K562 (cell line): Measurements from ENCODE around the gene SNTG2. TPM values are rescaled to one million over a fixed set of nuclear protein-coding genes. Genes with fewer than 3 reads are reported as not detected.

Experiments used
- ATAC-seq: fragments of 200-7000 bp; cut with Tn5 transposase; 3 replicates; pipeline ENCODE4 v1.9.1; 2020; ENCODE audit warnings: moderate library complexity
- BruUV-seq: library from RNA; stranded (reverse); fragments of 400-500 nt; replicated peaks from 2 replicates; lab custom pipeline; 2021; lab: Mats Ljungman, UMichigan
- CTCF ChIA-PET: fragments of 300-600 bp; formaldehyde crosslinking; extraction: SDS; loops from one replicate; lab custom pipeline; 2021; ENCODE audit warnings: low intra/inter-chr PET ratio; lab: Yijun Ruan, JAX
- POLR2A ChIA-PET: fragments of 300-600, 350-650 bp; sonication (Branson Sonifier 250); formaldehyde crosslinking; extraction: SDS; loops from one replicate; lab custom pipeline; 2021; ENCODE audit warnings: antibody characterized with exemption, inconsistent platforms; lab: Yijun Ruan, JAX
- DNase-seq, 4 experiments: peaks; one replicate each; pipeline versions ENCODE4 v3.0.0 to v3.0.0-alpha.2; 2011 to 2018; ENCODE audit warnings: low spot score in 3 of 4, mixed read lengths in 3 of 4; ENCODE audit errors: extremely low read depth in 1 of 4
- FAIRE-seq: peaks from 2 replicates; lab custom pipeline; 2011; peaks lifted over from hg19 to GRCh38; lab: Jason Lieb, UNC
- H2AFZ ChIP-seq: 2 replicates; pipeline ENCODE4 v1.6.0; 2011; ENCODE audit warnings: low read depth, low read length, control low read depth, inconsistent platforms
- H3K27ac ChIP-seq: fragments of 200-600 bp; 3 replicates; pipeline ENCODE4 v1.8.0; 2011; ENCODE audit warnings: low read depth, mild to moderate bottlenecking, control low read depth, inconsistent platforms, low read length, moderate library complexity, mixed read lengths; ENCODE audit errors: extremely low read depth
- H3K27me3 ChIP-seq, 2 experiments: fragments of 300-600 bp in 1 of 2; 2 replicates in 1 of 2; 3 replicates in 1 of 2; pipeline versions ENCODE4 v1.6.0 to v1.8.0; 2011; ENCODE audit warnings: inconsistent platforms in 2 of 2, low read length in 2 of 2, mild to moderate bottlenecking in 1 of 2, mixed read lengths in 1 of 2, moderate library complexity in 1 of 2; ENCODE audit not compliant: control insufficient read depth in 2 of 2, insufficient read depth in 2 of 2
- H3K36me3 ChIP-seq: fragments of 300-600 bp; 3 replicates; pipeline ENCODE4 v1.8.0; 2011; ENCODE audit warnings: mild to moderate bottlenecking, low read length, inconsistent platforms; ENCODE audit not compliant: control insufficient read depth, insufficient read depth
- H3K4me1 ChIP-seq, 2 experiments: fragments of 200-600 bp in 1 of 2; replicated peaks in 1 of 2; 2 replicates in 1 of 2; 3 replicates in 1 of 2; pipeline versions ENCODE4 v1.5.1 to v1.8.0; 2011; ENCODE audit warnings: inconsistent platforms in 2 of 2, low read length in 2 of 2, mild to moderate bottlenecking in 1 of 2, mixed read lengths in 1 of 2, moderate library complexity in 1 of 2; ENCODE audit not compliant: control insufficient read depth in 2 of 2, insufficient read depth in 2 of 2
- H3K4me2 ChIP-seq: 2 replicates; pipeline ENCODE4 v1.6.1; 2011; ENCODE audit warnings: low read length, control low read depth, inconsistent platforms, mixed read lengths; ENCODE audit not compliant: insufficient read depth
- H3K4me3 ChIP-seq: fragments of 200-600 bp; sonication (generic), shearing (Covaris generic); 2 replicates; pipeline ENCODE4 v1.5.1; 2016; ENCODE audit warnings: control low read depth, inconsistent platforms
- H3K79me2 ChIP-seq: fragments of 200-600 bp; 3 replicates; pipeline ENCODE4 v1.8.0; 2011; ENCODE audit warnings: low read length, inconsistent platforms; ENCODE audit not compliant: control insufficient read depth, insufficient read depth
- H3K9ac ChIP-seq, 2 experiments: 2 replicates each; pipeline versions ENCODE4 v1.6.0 to v1.6.1; 2011; ENCODE audit warnings: low read depth in 2 of 2, low read length in 2 of 2, control low read depth in 1 of 2, inconsistent platforms in 1 of 2, mild to moderate bottlenecking in 1 of 2, mixed read lengths in 1 of 2; ENCODE audit not compliant: insufficient read depth in 1 of 2
- H3K9me1 ChIP-seq: one replicate; pipeline ENCODE4 v1.6.0; 2011; ENCODE audit warnings: inconsistent platforms, mild to moderate bottlenecking, low read length, moderate library complexity; ENCODE audit not compliant: control insufficient read depth, insufficient read depth
- H3K9me3 ChIP-seq: replicated peaks from 2 replicates; pipeline ENCODE4 v1.5.1; 2011; ENCODE audit warnings: low read depth, low read length, inconsistent platforms; ENCODE audit not compliant: control insufficient read depth, insufficient read depth
- H4K20me1 ChIP-seq: replicated peaks from 2 replicates; pipeline ENCODE4 v1.6.1; 2011; ENCODE audit warnings: low read length, inconsistent platforms, mixed read lengths; ENCODE audit not compliant: control insufficient read depth, insufficient read depth
- GTF2A2 ChIP-seq: IDR thresholded peaks from 2 replicates; pipeline ENCODE4 v1.6.1; 2016; ENCODE audit warnings: mild to moderate bottlenecking, missing genetic modification characterization, missing compliant biosample characterization
- HMBOX1 ChIP-seq: sonication (generic); IDR thresholded peaks from 2 replicates; pipeline ENCODE4 v1.6.1; 2016
- ILF3 ChIP-seq: fragments of 450-650 bp; IDR thresholded peaks from 2 replicates; pipeline ENCODE4 v1.6.1; 2018; ENCODE audit warnings: antibody characterized with exemption, mild to moderate bottlenecking, moderate library complexity, borderline replicate concordance
- NFE2 ChIP-seq: IDR thresholded peaks from 2 replicates; pipeline ENCODE4 v1.6.1; 2014; ENCODE audit warnings: antibody characterized with exemption, low read depth
- PHF8 ChIP-seq: fragments of 200-600 bp; sonication (generic); IDR thresholded peaks from 2 replicates; pipeline ENCODE4 v1.6.1; 2012; ENCODE audit warnings: mixed run types, mild to moderate bottlenecking, inconsistent platforms, low read length, moderate library complexity, borderline replicate concordance
- RUNX1 ChIP-seq: sonication (generic); IDR thresholded peaks from 2 replicates; pipeline ENCODE4 v1.6.1; 2016; ENCODE audit warnings: antibody characterized with exemption, low read depth
- STAT5A ChIP-seq: IDR thresholded peaks from 2 replicates; pipeline ENCODE4 v1.6.1; 2012; ENCODE audit warnings: low read length, inconsistent platforms, borderline replicate concordance
- TAF9B ChIP-seq: fragments of 450-650 bp; IDR thresholded peaks from 2 replicates; pipeline ENCODE4 v1.6.1; 2018; ENCODE audit warnings: mild to moderate bottlenecking; ENCODE audit not compliant: partially characterized antibody
- TRIM24 ChIP-seq, 2 experiments: fragments of 450-650 bp; IDR thresholded peaks; 2 replicates each; pipeline ENCODE4 v1.6.1; 2016
- ZBTB11 ChIP-seq, 3 experiments: fragments of 200-800 bp in 1 of 3; fragments of 250-450 bp in 1 of 3; fragments of 450-650 bp in 1 of 3; sonication (Bioruptor Pico) in 1 of 3; sonication (Bioruptor generic) in 1 of 3; formaldehyde crosslinking in 1 of 3; IDR thresholded peaks; 2 replicates each; pipeline versions ENCODE4 v1.6.1 to v1.8.0; 2016 to 2022; ENCODE audit warnings: mild to moderate bottlenecking in 2 of 3, missing genetic modification characterization in 2 of 3, missing compliant biosample characterization in 1 of 3, moderate library complexity in 1 of 3
- ZKSCAN8 ChIP-seq: fragments of 200-800 bp; sonication (Bioruptor generic); IDR thresholded peaks from 2 replicates; pipeline ENCODE4 v1.6.1; 2016; ENCODE audit warnings: missing genetic modification characterization, missing compliant biosample characterization
- ZNF41 ChIP-seq: fragments of 250-450 bp; sonication (Bioruptor Pico); conservative IDR thresholded peaks from 2 replicates; pipeline ENCODE4 v1.4.0; 2020; ENCODE audit warnings: mild to moderate bottlenecking
- ZNF507 ChIP-seq: conservative IDR thresholded peaks from 2 replicates; pipeline ENCODE4 v1.6.1; 2017; ENCODE audit warnings: missing genetic modification characterization, missing compliant biosample characterization
- WGBS: fragments of 100-300 bp; shearing (Covaris generic); methylation state at CpG from one replicate; pipeline ENCODE4 v1.1.6; 2016; ENCODE audit warnings: low coverage, mixed read lengths; ENCODE audit not compliant: insufficient coverage; ENCODE audit errors: missing lambda C conversion rate; 5-methylcytosine and 5-hydroxymethylcytosine counted together
- in situ Hi-C: fragments of 300-500 bp; cut with MboI; formaldehyde crosslinking; loops from 4 replicates; pipeline ENCODE4 v1.15.0; 2018; ENCODE audit warnings: inconsistent platforms, mixed read lengths
- intact Hi-C: fragments of 100-400 bp; cut with micrococcal nuclease; formaldehyde crosslinking; loops from 2 replicates; pipeline ENCODE4 v1.14.2; 2022
- polyA plus RNA-seq, 8 experiments: library from polyadenylated mRNA; depleted of rRNA in 4 of 8; stranded (reverse) in 5 of 8; unstranded in 3 of 8; fragments of >200 nt; fragmentation: Nextera tagmentation in 2 of 8; fragmentation: Illumina TruSeq in 1 of 8; extraction: Ambion mirVana in 2 of 8; extraction: Trizol in 1 of 8; gene quantifications; 2 replicates each; pipeline versions ENCODE4 v1.2.1 to v1.2.3, GENCODE V29; 2011 to 2014; ENCODE audit warnings: inconsistent platforms in 1 of 8, missing spikeins in 1 of 8
- total RNA-seq, 7 experiments: library from RNA; depleted of rRNA in 6 of 7; stranded (reverse); fragments of >200 nt in 6 of 7; fragmentation: Illumina TruSeq in 2 of 7; extraction: Trizol in 2 of 7; gene quantifications; 2 replicates each; pipeline versions ENCODE4 v1.2.1 to v1.2.3, GENCODE V29; 2011 to 2021; ENCODE audit warnings: low replicate concordance in 1 of 7

SNTG2 gene
- total and polyA plus RNA-seq, 9 of the 15 experiments (the other 6 are each of a cell fraction or from before 2014, with no cell fraction given), result not detected

GRCh38 chr2:1091895-1092585 lies 141.4 kb downstream of the SNTG2 start:
- Histone ChIP-seq H3K9me1 (no peaks in the 10 kb centered on the region), H3K27ac (no peak overlapping the region), H3K4me1 (no peaks in the 10 kb centered on the region), H4K20me1 (0 out of 2 replicates have a peak, but pooled peaks cover 4% of the 10 kb centered on the region), H3K4me3 (no peak overlapping the region), H3K79me2 (no peaks in the 10 kb centered on the region), H3K4me2 (no peak overlapping the region), H3K9me3 (no peaks in the 10 kb centered on the region), H3K36me3 (no peaks in the 10 kb centered on the region), H3K27me3 (peaks cover 2 to 7% of the 10 kb centered on the region in 2 experiments; a peak in 2 of 5 replicates), H2AFZ (no peak overlapping the region), H3K9ac (no peak overlapping the region)
- WGBS, result 0% methylated on average over 5 of the region's 5 CpGs
- in situ Hi-C loops (no loop called here), intact Hi-C loops (no loop called here)
- DNase-seq, result no peak
- no peak for FAIRE-seq
- ChIA-PET CTCF (no interaction called here), POLR2A (no interaction called here)
- BruUV-seq, result no TSS peak
- no peak for ATAC-seq
- TF ChIP-seq STAT5A, result no peak
- TF ChIP-seq HMBOX1, result no peak
- no peak for TF ChIP-seq ZNF41 (CRISPR knock-in tag)
- no peak for TF ChIP-seq RUNX1
- no peak for TF ChIP-seq ILF3
- no peak for TF ChIP-seq ZBTB11 (CRISPR knock-in tag; IDR thresholded peaks at IDR 0.05)
- TF ChIP-seq GTF2A2 (tag), result no peak
- no peak for TF ChIP-seq TAF9B
- no peak for TF ChIP-seq ZNF507 (tag)
- TF ChIP-seq NFE2, result no peak
- no peak for TF ChIP-seq ZKSCAN8 (CRISPR knock-in tag)
- TF ChIP-seq TRIM24 (IDR thresholded peaks at IDR 0.05), result no peak
- no peak for TF ChIP-seq PHF8
